Measurements from ENCODE around the gene PTGS2.

- TF ChIP-seq YY1 (IDR thresholded peaks at IDR 0.05; ENCODE audit: low read depth) (no peak), SIN3A (IDR thresholded peaks at IDR 0.05; ENCODE audit: borderline replicate concordance, low read depth, low read length) (no peak), EP300 (IDR thresholded peaks at IDR 0.05; ENCODE audit: borderline replicate concordance in 1 of 2, low read depth in 1 of 2, low read length in 1 of 2) (no peak), CTCF (IDR thresholded peaks at IDR 0.05) (no peak), POLR2AphosphoS5 (IDR thresholded peaks at IDR 0.05; ENCODE audit: low read depth, low read length) (no peak), RAD21 (IDR thresholded peaks at IDR 0.05; ENCODE audit: low read length) (no peak)
Measured at GRCh38 chr1:186627019-186627418, 53.2 kb downstream of the PTGS2 start.

Measured in SK-N-SH (cell line).